Measurements from ENCODE around the gene USP51. TPM values are rescaled to one million over a fixed set of nuclear protein-coding genes. Genes with fewer than 3 reads are reported as not detected.
"Not testable (repeated sequence)": the region's sequence is repeated elsewhere in the genome, so short reads cannot be mapped to it uniquely, and the experiment has no call there.

Gene USP51
- total RNA-seq: 3.1 TPM

DNA sequence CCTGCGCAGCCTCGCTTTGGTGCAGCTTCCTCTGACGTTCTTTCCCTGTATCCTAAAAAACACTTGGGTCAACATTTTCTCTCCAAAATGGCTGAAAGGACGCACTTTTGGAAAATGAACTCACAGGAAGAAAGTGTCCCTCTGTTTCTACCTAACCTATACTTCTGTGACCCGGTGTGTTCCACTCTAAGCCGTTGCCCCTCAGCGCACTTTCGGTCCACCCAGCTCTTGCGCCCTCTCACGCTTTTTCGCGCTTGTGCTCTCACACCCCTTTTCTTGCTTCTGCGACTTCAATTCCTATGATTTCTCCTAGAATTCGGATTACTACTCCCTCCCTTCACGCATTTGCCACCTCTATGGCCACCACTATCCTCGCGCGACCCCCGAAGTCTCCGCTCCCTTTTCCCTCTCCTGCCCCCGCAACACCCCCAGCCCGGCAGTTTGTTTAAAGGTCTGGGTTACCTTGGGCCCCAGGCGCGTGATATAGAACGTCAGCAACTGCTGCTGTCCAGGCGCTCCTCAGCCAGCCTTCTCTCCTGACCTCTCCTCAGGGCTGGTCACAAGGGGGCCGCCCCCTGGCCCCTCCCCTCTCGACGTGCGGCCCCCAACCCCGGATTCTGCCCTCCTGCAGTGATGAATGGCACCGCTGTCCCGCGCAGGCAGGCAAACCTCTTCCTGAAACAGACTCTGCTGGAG, at the start of gene USP51:
Gene USP51 (minus strand): TSS at position 535 of the 696 bp plus-strand sequence. CDS start 909 bp downstream, outside the sequence.
- peak; percentile 65 for DNase-seq

- no peak for DNase-seq
These were observed 34.8 kb upstream of the USP51 start for GRCh38 chrX:55524487-55524886.

DNA sequence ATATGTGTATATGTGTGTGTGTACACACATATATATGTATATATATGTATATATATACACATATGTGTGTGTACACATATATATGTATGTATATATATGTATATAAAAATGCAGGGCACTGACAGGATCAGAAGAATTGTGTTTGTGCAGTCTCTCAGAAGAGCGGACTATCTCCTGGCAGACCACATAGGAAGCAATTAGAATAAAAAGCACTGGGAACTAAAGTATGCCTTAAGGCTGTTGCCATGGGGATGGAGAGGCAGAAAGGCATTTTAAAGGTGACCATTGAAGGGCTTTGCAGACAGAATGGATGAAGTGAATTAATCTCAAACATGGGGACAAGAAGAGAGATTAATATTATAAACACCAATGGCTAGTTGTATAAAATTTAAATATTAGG, 33.7 kb upstream of the USP51 start:
- DNase-seq: no peak

GRCh38 chrX:55522596-55523276, 33.1 kb upstream of the USP51 start:
- DNase-seq: no peak

DNA sequence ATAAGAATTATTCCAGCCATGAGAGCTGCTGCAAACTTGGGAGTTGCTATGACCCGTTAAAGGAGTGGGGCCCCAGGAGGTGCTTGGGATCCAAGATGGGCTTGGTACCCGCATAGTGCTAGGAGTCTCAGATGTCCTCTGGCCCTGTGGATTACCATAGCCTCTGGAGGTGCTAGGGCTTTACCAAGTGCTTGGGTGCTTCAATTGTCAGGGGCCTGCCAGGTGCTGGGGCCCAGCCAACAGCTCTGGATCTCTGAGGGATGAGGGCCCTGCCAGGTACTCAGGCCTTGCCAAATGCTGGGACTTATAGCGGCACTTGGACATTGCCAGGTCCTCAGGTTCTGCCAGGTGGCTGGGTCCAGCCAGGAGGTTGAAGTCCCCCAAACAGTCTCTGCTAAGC, 32.0 kb upstream of the USP51 start:
- DNase-seq: no peak

GRCh38 chrX:55516794-55517481, 27.3 kb upstream of the USP51 start:
- DNase-seq: not testable (repeated sequence)

GRCh38 chrX:55513045-55513737, 23.5 kb upstream of the USP51 start:
- not testable (repeated sequence) for DNase-seq

DNA sequence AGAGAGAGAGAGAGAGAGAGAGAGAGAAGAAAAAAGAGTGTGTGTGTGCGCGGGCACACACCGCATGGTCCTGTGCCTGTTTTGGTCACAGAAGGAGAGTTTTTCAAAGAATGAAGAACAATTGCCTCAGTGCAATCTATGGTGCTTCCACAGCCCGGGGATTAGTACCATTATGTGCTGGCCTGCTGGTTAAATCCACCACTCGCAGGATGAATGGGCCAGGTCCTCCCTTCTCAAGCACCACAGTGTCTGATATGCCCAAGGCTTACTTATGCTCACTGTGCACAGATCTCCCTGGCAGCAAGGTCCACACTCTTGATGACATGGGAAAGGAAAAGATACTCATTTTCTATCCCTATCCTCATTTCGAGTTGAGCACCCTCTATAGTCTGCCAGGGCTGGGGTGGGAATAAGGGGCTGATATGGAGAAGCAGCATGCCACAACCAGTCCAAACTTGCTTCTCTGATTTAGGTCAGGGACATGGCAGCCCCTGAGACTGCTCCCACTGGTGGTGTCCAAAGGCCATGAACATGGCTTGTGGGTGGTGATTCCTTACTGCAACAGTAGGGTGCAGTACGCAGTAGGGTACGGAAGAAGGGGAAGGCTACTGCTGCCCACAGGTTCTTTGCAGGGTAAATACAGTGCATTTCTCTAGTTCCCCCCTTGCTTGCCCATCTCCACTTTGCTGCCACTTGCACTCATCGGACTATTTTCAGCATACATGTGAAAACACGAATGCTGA, 18.9 kb upstream of the USP51 start:
- not testable (repeated sequence) for DNase-seq

DNA sequence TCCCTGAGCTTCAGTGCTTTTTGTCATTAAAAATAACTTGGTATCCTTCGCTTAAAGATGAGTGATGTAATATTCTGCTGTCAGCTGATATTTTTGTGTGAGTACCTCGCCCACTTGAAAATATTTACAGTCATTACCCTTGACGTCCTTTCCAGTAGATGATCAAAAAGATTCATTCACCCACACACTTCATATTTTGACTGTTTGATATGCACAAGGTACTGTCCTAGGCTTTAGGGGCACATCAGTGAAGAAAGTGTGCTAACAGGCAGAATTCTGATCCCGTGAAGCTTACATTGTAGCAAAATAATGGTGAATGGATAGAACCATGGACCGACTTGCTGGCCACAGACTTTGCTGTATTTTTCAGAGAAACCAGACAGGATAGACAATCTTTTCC, 18.1 kb upstream of the USP51 start:
- not testable (repeated sequence) for DNase-seq

GRCh38 chrX:55507010-55507409, 17.4 kb upstream of the USP51 start:
- not testable (repeated sequence) for DNase-seq

DNA sequence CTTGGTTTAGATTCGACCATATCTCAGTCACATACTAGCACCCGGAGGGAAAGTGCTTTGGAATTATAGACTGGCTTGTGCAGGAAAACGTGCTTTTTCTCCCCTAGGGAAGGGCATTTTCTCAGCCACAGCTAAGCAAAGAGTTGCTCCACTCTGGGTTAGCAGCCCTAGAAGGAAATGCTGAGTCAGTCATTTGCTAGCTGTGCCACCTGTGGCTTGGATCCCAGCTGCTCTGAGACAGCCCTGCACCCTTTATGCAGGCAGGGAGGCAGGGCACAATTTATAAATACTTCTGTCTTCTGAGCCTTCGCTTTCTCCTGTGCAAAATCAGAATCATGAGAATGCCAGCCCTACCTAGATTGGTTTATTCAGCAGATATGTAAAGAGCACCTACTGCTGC, 1.3 kb upstream of the USP51 start:
- no peak for DNase-seq

DNA sequence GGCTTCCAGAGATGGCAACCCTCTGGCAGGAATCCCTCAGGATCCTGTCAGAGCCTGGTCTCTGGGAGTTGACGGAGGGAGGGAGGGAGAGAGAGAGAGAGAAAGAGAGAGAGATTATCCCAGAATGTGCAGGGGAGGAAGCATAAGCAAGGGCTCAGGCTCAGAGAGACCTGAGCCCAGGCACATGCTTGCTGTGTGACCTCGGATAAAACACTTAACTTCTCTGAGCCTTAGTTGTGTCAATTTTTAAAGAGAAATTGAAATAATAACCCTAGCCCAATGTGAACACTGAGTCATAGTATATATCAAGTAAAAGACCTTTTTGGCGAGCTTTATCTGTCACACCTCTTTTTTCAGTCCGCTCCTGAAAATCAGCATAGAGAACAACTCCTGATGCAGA, 473 bp upstream of the USP51 start:
- DNase-seq: no peak

DNA sequence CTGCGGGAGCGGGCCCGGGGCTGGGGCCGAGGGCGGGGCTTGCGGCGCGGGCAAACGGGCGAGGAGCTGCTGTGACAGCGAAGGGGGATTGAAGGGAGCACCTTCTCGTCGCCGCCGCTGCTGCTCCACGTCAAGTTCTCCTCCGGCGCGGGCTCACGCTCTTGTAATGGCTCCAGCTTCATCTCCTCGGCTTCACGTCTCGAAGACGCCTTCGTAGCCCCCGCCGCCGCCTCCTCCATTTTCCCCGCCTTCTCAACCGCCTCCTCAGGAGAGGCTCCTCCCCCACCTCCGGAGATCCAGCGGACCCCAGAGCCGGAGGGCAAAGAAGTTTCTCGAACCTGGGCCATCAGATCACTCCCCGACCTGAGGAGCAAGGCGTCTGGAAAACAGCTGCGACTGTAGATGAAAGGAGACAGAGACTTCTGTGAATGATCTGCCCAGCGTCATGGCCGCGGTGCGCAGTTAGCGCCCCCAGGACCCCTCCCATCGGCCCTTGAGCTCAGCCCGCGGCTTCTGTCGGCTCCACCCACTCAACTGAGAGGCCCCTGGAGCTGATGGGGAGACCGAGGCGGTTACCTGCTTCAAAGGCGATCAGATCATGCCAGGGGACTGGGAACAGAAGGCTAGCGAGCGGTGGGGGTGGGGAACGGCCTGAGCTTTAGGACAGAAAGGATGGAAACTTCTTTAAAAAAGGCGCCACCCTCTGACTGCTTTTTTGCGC, 895 bp downstream of the USP51 start:
- DNase-seq: peak; percentile 44

GRCh38 chrX:55488006-55488592, 1.5 kb downstream of the USP51 start:
- DNase-seq: peak; percentile 12

DNA sequence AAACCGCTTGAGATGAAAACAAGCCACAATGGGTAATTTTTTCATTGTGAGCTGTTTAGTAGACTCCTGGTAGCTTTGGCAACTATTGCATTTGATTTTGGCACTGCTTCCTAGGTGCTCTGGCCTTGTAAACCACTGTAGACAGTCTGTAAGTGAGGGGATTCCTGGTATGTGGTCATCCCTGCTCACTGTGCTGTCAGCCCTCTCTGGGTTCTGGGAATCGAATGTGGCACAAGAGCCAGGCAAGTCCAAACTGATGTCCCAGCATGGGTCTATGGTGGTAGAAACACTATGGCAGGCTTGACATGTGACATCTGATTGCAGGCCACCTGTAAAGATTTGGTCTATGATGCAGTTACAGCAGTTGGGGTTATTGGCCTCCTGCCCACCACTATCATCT, 2.5 kb downstream of the USP51 start:
- no peak for DNase-seq

- DNase-seq: no peak
These were observed 2.9 kb downstream of the USP51 start for GRCh38 chrX:55486736-55487135.

DNA sequence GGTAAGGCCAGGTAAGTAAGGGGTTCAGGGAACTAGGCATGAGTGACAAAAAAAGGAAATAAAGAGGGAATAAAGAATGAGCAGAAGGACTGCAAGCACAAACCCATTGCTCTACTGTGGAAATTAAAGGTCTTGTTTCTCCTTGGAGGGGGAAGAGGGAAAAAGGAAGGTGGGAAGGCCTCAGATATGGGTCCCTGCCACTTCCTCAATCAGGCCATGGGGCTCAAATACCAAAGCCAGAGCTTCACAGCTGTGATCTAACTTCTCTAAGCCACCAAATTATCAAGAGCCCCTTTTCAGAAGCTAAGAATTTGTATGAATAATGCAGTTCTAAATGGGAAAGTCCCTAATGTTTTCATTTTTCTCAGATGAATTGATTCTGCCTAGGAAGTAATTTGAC, 4.7 kb downstream of the USP51 start:
- no peak for DNase-seq

GRCh38 chrX:55480390-55481062, 9.1 kb downstream of the USP51 start:
- no peak for DNase-seq

DNA sequence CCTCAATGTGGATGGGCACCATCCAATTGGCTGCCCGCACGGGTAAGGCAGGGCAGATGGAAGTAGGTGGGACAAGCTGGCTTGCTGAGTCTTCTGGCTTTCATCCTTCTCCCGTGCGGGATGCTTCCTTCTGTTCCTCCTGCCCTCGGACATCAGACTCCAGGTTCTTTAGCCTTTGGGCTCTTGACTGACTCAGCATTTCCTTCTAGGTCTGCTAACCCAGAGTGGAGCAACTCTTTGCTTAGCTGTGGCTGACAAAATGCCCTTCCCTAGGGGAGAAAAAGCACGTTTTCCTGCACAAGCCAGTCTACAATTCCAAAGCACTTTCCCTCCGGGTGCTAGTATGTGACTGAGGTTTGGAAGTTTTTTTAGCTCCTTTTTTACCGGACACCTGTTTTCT, 9.7 kb downstream of the USP51 start:
- DNase-seq: not testable (repeated sequence)

DNA sequence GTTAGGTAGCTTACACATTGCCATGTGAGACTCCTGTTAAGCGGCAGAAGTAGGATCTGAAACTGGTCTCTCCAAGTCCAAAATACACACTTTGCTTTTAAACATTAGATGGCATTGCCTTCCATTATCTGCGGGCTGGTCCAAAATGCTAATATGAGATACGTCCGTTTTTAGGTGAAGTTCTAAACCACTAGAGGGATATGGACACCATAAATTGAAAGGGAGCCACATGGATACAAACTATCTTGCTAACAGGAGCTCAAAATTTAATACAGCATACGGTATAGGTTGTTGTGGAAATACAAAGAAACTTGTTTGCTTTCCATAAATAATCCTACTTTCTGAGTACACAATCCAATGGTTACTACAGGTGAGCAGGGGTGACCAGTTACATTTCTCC, 23.9 kb downstream of the USP51 start:
- DNase-seq: not testable (repeated sequence)
